Measurements from ENCODE around the gene GDF10.

GDF10 gene

GRCh38 chr10:47325303-47326291 lies 25.6 kb downstream of the GDF10 start:
- H3K27ac Mint-ChIP-seq: no peak overlapping the region
- no peaks in the 10 kb centered on the region for H3K9me3 Mint-ChIP-seq
- H3K4me1 Mint-ChIP-seq (ENCODE audit: low read depth): no peaks in the 10 kb centered on the region
- no peak overlapping the region for H3K4me3 Mint-ChIP-seq
- peaks cover 5% of the 10 kb centered on the region for H3K27me3 Mint-ChIP-seq
- no peaks in the 10 kb centered on the region for H3K36me3 Mint-ChIP-seq (ENCODE audit: low read depth)

- Mint-ChIP-seq H3K27ac (no peak overlapping the region), H3K9me3 (no peaks in the 10 kb centered on the region), H3K36me3 (ENCODE audit: low read depth) (no peaks in the 10 kb centered on the region), H3K4me1 (ENCODE audit: low read depth) (no peaks in the 10 kb centered on the region), H3K27me3 (peaks cover 5% of the 10 kb centered on the region), H3K4me3 (no peak overlapping the region)
These were observed 26.4 kb downstream of the GDF10 start for GRCh38 chr10:47326306-47326926.

- H3K4me1 Mint-ChIP-seq (ENCODE audit: low read depth): no peaks in the 10 kb centered on the region
- H3K27me3 Mint-ChIP-seq: peaks cover 5% of the 10 kb centered on the region
- no peaks in the 10 kb centered on the region for H3K36me3 Mint-ChIP-seq (ENCODE audit: low read depth)
- no peak overlapping the region for H3K27ac Mint-ChIP-seq
- H3K4me3 Mint-ChIP-seq: no peak overlapping the region
- H3K9me3 Mint-ChIP-seq: no peaks in the 10 kb centered on the region
These were observed 26.9 kb downstream of the GDF10 start for GRCh38 chr10:47326927-47327330.

- H3K36me3 Mint-ChIP-seq (ENCODE audit: low read depth): no peaks in the 10 kb centered on the region
- peaks cover 3% of the 10 kb centered on the region for H3K27me3 Mint-ChIP-seq
- H3K4me3 Mint-ChIP-seq: no peak overlapping the region
- no peaks in the 10 kb centered on the region for H3K9me3 Mint-ChIP-seq
- no peak overlapping the region for H3K27ac Mint-ChIP-seq
- H3K4me1 Mint-ChIP-seq (ENCODE audit: low read depth): no peaks in the 10 kb centered on the region
These were observed 29.9 kb downstream of the GDF10 start for GRCh38 chr10:47329855-47330254.

- no peak overlapping the region for H3K4me3 Mint-ChIP-seq
- no peaks in the 10 kb centered on the region for H3K4me1 Mint-ChIP-seq (ENCODE audit: low read depth)
- no peaks in the 10 kb centered on the region for H3K27me3 Mint-ChIP-seq
- no peak overlapping the region for H3K27ac Mint-ChIP-seq
- no peaks in the 10 kb centered on the region for H3K36me3 Mint-ChIP-seq (ENCODE audit: low read depth)
- no peaks in the 10 kb centered on the region for H3K9me3 Mint-ChIP-seq
These were observed 30.4 kb downstream of the GDF10 start for GRCh38 chr10:47330366-47330765.

GRCh38 chr10:47330804-47331203 lies 30.8 kb downstream of the GDF10 start:
- no peak overlapping the region for H3K4me3 Mint-ChIP-seq
- H3K36me3 Mint-ChIP-seq (ENCODE audit: low read depth): no peaks in the 10 kb centered on the region
- H3K27ac Mint-ChIP-seq: no peak overlapping the region

GRCh38 chr10:47331491-47331890 lies 31.5 kb downstream of the GDF10 start:
- H3K9me3 Mint-ChIP-seq: no peaks in the 10 kb centered on the region
- H3K36me3 Mint-ChIP-seq (ENCODE audit: low read depth): no peaks in the 10 kb centered on the region
- no peak overlapping the region for H3K27ac Mint-ChIP-seq
- no peak overlapping the region for H3K4me3 Mint-ChIP-seq
- no peaks in the 10 kb centered on the region for H3K4me1 Mint-ChIP-seq (ENCODE audit: low read depth)
- H3K27me3 Mint-ChIP-seq: no peaks in the 10 kb centered on the region

More at GRCh38 chr10:47330804-47331203, 30.8 kb downstream of the GDF10 start:
- Mint-ChIP-seq H3K4me1 (ENCODE audit: low read depth) (no peaks in the 10 kb centered on the region), H3K9me3 (no peaks in the 10 kb centered on the region), H3K27me3 (no peaks in the 10 kb centered on the region)

GRCh38 chr10:47331954-47332353 lies 32.0 kb downstream of the GDF10 start:
- H3K36me3 Mint-ChIP-seq (ENCODE audit: low read depth): no peaks in the 10 kb centered on the region
- no peaks in the 10 kb centered on the region for H3K9me3 Mint-ChIP-seq
- no peak overlapping the region for H3K27ac Mint-ChIP-seq
- H3K27me3 Mint-ChIP-seq: no peaks in the 10 kb centered on the region
- H3K4me1 Mint-ChIP-seq (ENCODE audit: low read depth): no peaks in the 10 kb centered on the region
- no peak overlapping the region for H3K4me3 Mint-ChIP-seq

- Mint-ChIP-seq H3K4me1 (ENCODE audit: low read depth) (no peaks in the 10 kb centered on the region), H3K9me3 (no peaks in the 10 kb centered on the region), H3K4me3 (no peak overlapping the region), H3K27me3 (no peaks in the 10 kb centered on the region), H3K27ac (no peak overlapping the region), H3K36me3 (ENCODE audit: low read depth) (no peaks in the 10 kb centered on the region)
These were observed 32.4 kb downstream of the GDF10 start for GRCh38 chr10:47332371-47332770.

GRCh38 chr10:47332946-47333345 lies 32.9 kb downstream of the GDF10 start:
- Mint-ChIP-seq H3K27me3 (no peaks in the 10 kb centered on the region), H3K36me3 (ENCODE audit: low read depth) (no peaks in the 10 kb centered on the region), H3K4me3 (no peak overlapping the region), H3K4me1 (ENCODE audit: low read depth) (no peaks in the 10 kb centered on the region), H3K9me3 (no peaks in the 10 kb centered on the region), H3K27ac (no peak overlapping the region)

GRCh38 chr10:47333532-47333931 lies 33.5 kb downstream of the GDF10 start:
- no peak overlapping the region for H3K4me3 Mint-ChIP-seq
- no peak overlapping the region for H3K27ac Mint-ChIP-seq
- no peaks in the 10 kb centered on the region for H3K27me3 Mint-ChIP-seq
- no peaks in the 10 kb centered on the region for H3K4me1 Mint-ChIP-seq (ENCODE audit: low read depth)
- no peaks in the 10 kb centered on the region for H3K9me3 Mint-ChIP-seq
- no peaks in the 10 kb centered on the region for H3K36me3 Mint-ChIP-seq (ENCODE audit: low read depth)

- H3K9me3 Mint-ChIP-seq: no peaks in the 10 kb centered on the region
- H3K27me3 Mint-ChIP-seq: no peaks in the 10 kb centered on the region
- no peaks in the 10 kb centered on the region for H3K36me3 Mint-ChIP-seq (ENCODE audit: low read depth)
- no peak overlapping the region for H3K4me3 Mint-ChIP-seq
- H3K27ac Mint-ChIP-seq: no peak overlapping the region
- no peaks in the 10 kb centered on the region for H3K4me1 Mint-ChIP-seq (ENCODE audit: low read depth)
These were observed 34.7 kb downstream of the GDF10 start for GRCh38 chr10:47334466-47335295.

- H3K9me3 Mint-ChIP-seq: no peaks in the 10 kb centered on the region
- no peaks in the 10 kb centered on the region for H3K36me3 Mint-ChIP-seq (ENCODE audit: low read depth)
- H3K27me3 Mint-ChIP-seq: peaks cover 4% of the 10 kb centered on the region
- no peak overlapping the region for H3K4me3 Mint-ChIP-seq
- no peak overlapping the region for H3K27ac Mint-ChIP-seq
- H3K4me1 Mint-ChIP-seq (ENCODE audit: low read depth): no peaks in the 10 kb centered on the region
These were observed 35.9 kb downstream of the GDF10 start for GRCh38 chr10:47335906-47336305.

GRCh38 chr10:47336387-47337134 lies 36.6 kb downstream of the GDF10 start:
- peaks cover 4% of the 10 kb centered on the region for H3K27me3 Mint-ChIP-seq
- no peaks in the 10 kb centered on the region for H3K9me3 Mint-ChIP-seq
- no peaks in the 10 kb centered on the region for H3K4me1 Mint-ChIP-seq (ENCODE audit: low read depth)
- H3K36me3 Mint-ChIP-seq (ENCODE audit: low read depth): no peaks in the 10 kb centered on the region
- H3K27ac Mint-ChIP-seq: no peak overlapping the region
- no peak overlapping the region for H3K4me3 Mint-ChIP-seq
